B cell (primary cell): ENCODE results near the gene SUCLG1. TPM values are rescaled to one million over a fixed set of nuclear protein-coding genes. Genes with fewer than 3 reads are reported as not detected.

Experiments
- ATAC-seq: fragments of 200-7000 bp; cut with Tn5 transposase; one replicate; pipeline ENCODE4 v1.10.0; 2021; ENCODE audit warnings: low read depth, mild to moderate bottlenecking, moderate number of reproducible peaks, moderate library complexity
- CTCF ChIA-PET: fragments of 350-600 bp; sonication (Branson Sonifier 250); formaldehyde crosslinking; loops from one replicate; lab custom pipeline; 2021; ENCODE audit warnings: antibody characterized with exemption, inconsistent platforms; lab: Charles Lee
- POLR2A ChIA-PET: fragments of 350-600 bp; sonication (Branson Sonifier 250); formaldehyde crosslinking; loops from one replicate; lab custom pipeline; 2021; ENCODE audit warnings: antibody characterized with exemption; lab: Charles Lee
- DNase-seq: peaks from one replicate; pipeline ENCODE4 v3.0.0; 2013
- H2AFZ ChIP-seq: 2 replicates; pipeline ENCODE4 v1.6.1; 2012; ENCODE audit warnings: mild to moderate bottlenecking, low read depth, low read length; ENCODE audit not compliant: insufficient read depth, poor library complexity, severe bottlenecking
- H3K27ac ChIP-seq, 2 donors: 1 replicate in 1 of 2; 2 replicates in 1 of 2; pipeline ENCODE4 v1.5.1; 2012 to 2013; ENCODE audit warnings: low read length in 2 of 2, mild to moderate bottlenecking in 2 of 2, moderate library complexity in 1 of 2
- H3K27me3 ChIP-seq, 4 experiments: fragments of 200-600 bp in 1 of 4; sonication (generic) in 1 of 4; replicated peaks in 1 of 4; 1 replicate in 2 of 4; 2 replicates in 2 of 4; pipeline versions ENCODE4 v1.6.1 to v1.7.0; 2013 to 2016; ENCODE audit warnings: low read length in 3 of 4, mild to moderate bottlenecking in 2 of 4, mixed read lengths in 1 of 4, moderate library complexity in 1 of 4; ENCODE audit not compliant: insufficient read depth in 4 of 4, control insufficient read depth in 3 of 4; ENCODE audit errors: control extremely low read depth in 1 of 4
- H3K36me3 ChIP-seq, 2 experiments: replicated peaks in 1 of 2; 1 replicate in 1 of 2; 2 replicates in 1 of 2; pipeline versions ENCODE4 v1.6.1 to v1.7.1; 2013; ENCODE audit warnings: low read length in 1 of 2; ENCODE audit not compliant: insufficient read depth in 2 of 2, control insufficient read depth in 1 of 2; ENCODE audit errors: control extremely low read depth in 1 of 2, extremely low read depth in 1 of 2
- H3K4me1 ChIP-seq, 2 donors: fragments of 200-600 bp in 1 of 2; sonication (generic) in 1 of 2; 1 replicate in 1 of 2; 2 replicates in 1 of 2; pipeline versions ENCODE4 v1.5.1 to v1.6.1; 2013 to 2017; ENCODE audit warnings: low read length in 2 of 2; ENCODE audit not compliant: control insufficient read depth in 2 of 2, insufficient read depth in 2 of 2
- H3K4me2 ChIP-seq: replicated peaks from 2 replicates; pipeline ENCODE3; 2012; ENCODE audit warnings: mild to moderate bottlenecking, low read depth, low read length; ENCODE audit not compliant: poor library complexity, severe bottlenecking
- H3K4me3 ChIP-seq, 5 experiments: fragments of 200-600 bp in 1 of 5; sonication (generic) in 1 of 5; 1 replicate in 3 of 5; 2 replicates in 2 of 5; pipeline versions ENCODE4 v1.5.1 to v1.7.0; 2011 to 2016; ENCODE audit warnings: low read length in 4 of 5, mild to moderate bottlenecking in 4 of 5, low read depth in 2 of 5, control low read depth in 1 of 5, moderate library complexity in 1 of 5; ENCODE audit not compliant: insufficient read depth in 1 of 5; ENCODE audit errors: control extremely low read depth in 1 of 5, extremely low read depth in 1 of 5
- H3K79me2 ChIP-seq: fragments of 200-600 bp; sonication (generic); one replicate; pipeline ENCODE4 v1.6.0; 2016; ENCODE audit warnings: low read length; ENCODE audit not compliant: control insufficient read depth, insufficient read depth
- H3K9ac ChIP-seq: fragments of 200-600 bp; sonication (generic); 2 replicates; pipeline ENCODE4 v1.6.1; 2017; ENCODE audit warnings: mild to moderate bottlenecking, low read length, moderate library complexity
- H3K9me3 ChIP-seq, 3 donors: one replicate each; pipeline versions ENCODE4 v1.6.1 to v1.7.1; 2013; ENCODE audit warnings: low read length in 2 of 3; ENCODE audit not compliant: control insufficient read depth in 2 of 3, insufficient read depth in 1 of 3; ENCODE audit errors: control extremely low read depth in 1 of 3
- H4K20me1 ChIP-seq: 2 replicates; pipeline ENCODE4 v1.6.0; 2012; ENCODE audit warnings: mild to moderate bottlenecking, low read length; ENCODE audit not compliant: insufficient read depth, control insufficient read depth, poor library complexity, severe bottlenecking
- H3K27ac Mint-ChIP-seq: one replicate; pipeline ENCODE4 v1.8.0; 2021; ENCODE audit warnings: mixed read lengths
- H3K27me3 Mint-ChIP-seq: one replicate; pipeline ENCODE4 v1.8.0; 2021; ENCODE audit warnings: mixed read lengths
- H3K4me1 Mint-ChIP-seq: one replicate; pipeline ENCODE4 v1.8.0; 2021; ENCODE audit warnings: mixed read lengths
- H3K4me3 Mint-ChIP-seq: one replicate; pipeline ENCODE4 v1.8.0; 2021; ENCODE audit warnings: mixed read lengths
- H3K9me3 Mint-ChIP-seq: one replicate; pipeline ENCODE4 v1.8.0; 2022; ENCODE audit warnings: mixed read lengths; ENCODE audit not compliant: insufficient read depth
- CTCF ChIP-seq: fragments of 200-600 bp; IDR thresholded peaks from one replicate; pipeline ENCODE4 v1.8.0; 2022; ENCODE audit warnings: antibody characterized with exemption, mild to moderate bottlenecking
- EZH2 ChIP-seq: IDR thresholded peaks from 2 replicates; pipeline ENCODE4 v1.6.1; 2012; ENCODE audit warnings: borderline replicate concordance, low read depth, mild to moderate bottlenecking, moderate library complexity, low read length; ENCODE audit not compliant: insufficient read depth, poor library complexity, severe bottlenecking
- WGBS: methylation state at CpG from one replicate; pipeline ENCODE4 v1.1.5; 2013; ENCODE audit warnings: missing lambda C conversion rate; ENCODE audit not compliant: insufficient coverage; 5-methylcytosine and 5-hydroxymethylcytosine counted together
- intact Hi-C: fragments of 100-400 bp; cut with micrococcal nuclease; formaldehyde crosslinking; loops from one replicate; pipeline ENCODE4 v1.10.0; 2022
- polyA plus RNA-seq: library from polyadenylated mRNA; depleted of rRNA; stranded (reverse); fragments of >200 nt; gene quantifications from 2 replicates; pipeline ENCODE4 v1.2.3, GENCODE V29; 2012
- total RNA-seq, 2 donors: library from RNA; stranded (reverse); fragments of 120-200 nt in 1 of 2; gene quantifications; 1 replicate in 1 of 2; 2 replicates in 1 of 2; pipeline versions ENCODE4 v1.2.3 to v1.2.4, GENCODE V29; 2013 to 2022

The SUCLG1 gene
- total and polyA plus RNA-seq, 2 donors (not counting 1 experiment from before 2014, with no cell fraction given): 16.1 to 31.8 TPM

- 40% methylated on average over 2 of the region's 3 CpGs for WGBS
- CTCF ChIA-PET: no interaction called here
- intact Hi-C loops: no loop called here
These were observed 28.4 kb upstream of the SUCLG1 start for GRCh38 chr2:84487298-84487996.

More at GRCh38 chr2:84487298-84487996, 28.4 kb upstream of the SUCLG1 start:
- H3K36me3 ChIP-seq: no peaks in the 10 kb centered on the region
- H3K79me2 ChIP-seq: no peaks in the 10 kb centered on the region
- H3K4me1 Mint-ChIP-seq: no peaks in the 10 kb centered on the region
- no peak overlapping the region for H3K4me2 ChIP-seq
- DNase-seq: no peak
- ATAC-seq: no peak
- H3K4me3 Mint-ChIP-seq: no peak overlapping the region
- no peaks in the 10 kb centered on the region for H3K9me3 Mint-ChIP-seq
- no peaks in the 10 kb centered on the region for H3K4me1 ChIP-seq
- H3K9me3 ChIP-seq: no peaks in the 10 kb centered on the region
- H4K20me1 ChIP-seq: no peaks in the 10 kb centered on the region
- H3K4me3 ChIP-seq: no peak overlapping the region
- H3K27me3 ChIP-seq: no peaks in the 10 kb centered on the region
- no peak overlapping the region for H3K27ac ChIP-seq
- no peak overlapping the region for H3K9ac ChIP-seq
- H2AFZ ChIP-seq: no peak overlapping the region
- POLR2A ChIA-PET: no interaction called here
- no peak overlapping the region for H3K27ac Mint-ChIP-seq
- H3K27me3 Mint-ChIP-seq: no peaks in the 10 kb centered on the region
- TF ChIP-seq CTCF: no peak
- no peak for TF ChIP-seq EZH2
